Ishikawa (cell line): ENCODE results near the gene TRIO.

ENCODE experiments used
- CEBPB ChIP-seq: IDR thresholded peaks from 2 replicates; pipeline ENCODE4 v1.6.1; 2012
- CREB1 ChIP-seq: IDR thresholded peaks from 2 replicates; pipeline ENCODE4 v1.6.1; 2012; ENCODE audit warnings: low read depth
- EGR1 ChIP-seq: IDR thresholded peaks from 2 replicates; pipeline ENCODE4 v1.6.1; 2012
- EP300 ChIP-seq: IDR thresholded peaks from 2 replicates; pipeline ENCODE4 v1.6.1; 2012; ENCODE audit warnings: borderline replicate concordance
- FOXM1 ChIP-seq: IDR thresholded peaks from 2 replicates; pipeline ENCODE4 v1.6.1; 2012; ENCODE audit warnings: low read depth, borderline replicate concordance
- MAX ChIP-seq: IDR thresholded peaks from 2 replicates; pipeline ENCODE4 v1.6.1; 2012
- NFIC ChIP-seq: IDR thresholded peaks from 2 replicates; pipeline ENCODE4 v1.6.1; 2012
- RAD21 ChIP-seq: IDR thresholded peaks from 2 replicates; pipeline ENCODE4 v1.6.1; 2012; ENCODE audit warnings: low read depth
- REST ChIP-seq: IDR thresholded peaks from 2 replicates; pipeline ENCODE4 v1.6.1; 2012; ENCODE audit warnings: low read depth, mild to moderate bottlenecking
- TAF1 ChIP-seq: IDR thresholded peaks from 2 replicates; pipeline ENCODE4 v1.6.1; 2012; ENCODE audit warnings: low read depth, mild to moderate bottlenecking
- TCF12 ChIP-seq: IDR thresholded peaks from 2 replicates; pipeline ENCODE4 v1.6.1; 2012; ENCODE audit warnings: low read depth
- TEAD4 ChIP-seq: IDR thresholded peaks from 2 replicates; pipeline ENCODE4 v1.6.1; 2012
- USF1 ChIP-seq: IDR thresholded peaks from 2 replicates; pipeline ENCODE4 v1.6.1; 2012
- YY1 ChIP-seq: IDR thresholded peaks from 2 replicates; pipeline ENCODE4 v1.6.1; 2012; ENCODE audit warnings: low read depth
- ZBTB7A ChIP-seq: IDR thresholded peaks from 2 replicates; pipeline ENCODE4 v1.6.1; 2012; ENCODE audit warnings: low read depth

Gene TRIO

GRCh38 chr5:14362491-14362890 is 219.3 kb downstream of the TRIO start:
- TF ChIP-seq NFIC (no peak), YY1 (no peak), TEAD4 (no peak), TAF1 (no peak), CREB1 (no peak), MAX (no peak), FOXM1 (no peak), REST (no peak), EGR1 (no peak)

GRCh38 chr5:14364096-14364495 is 221.0 kb downstream of the TRIO start:
- TF ChIP-seq CREB1: no peak
- 0 out of 2 replicates have a peak, but pooled peaks have one; percentile 3 for TF ChIP-seq RAD21

- TF ChIP-seq RAD21 (peak; percentile 52), ZBTB7A (no peak)
Measured at GRCh38 chr5:14364576-14365472, 221.7 kb downstream of the TRIO start.

- TF ChIP-seq CREB1 (no peak), USF1 (no peak), FOXM1 (no peak), MAX (no peak), TCF12 (no peak), TAF1 (no peak), YY1 (no peak), EGR1 (no peak), EP300 (no peak), RAD21 (no peak), ZBTB7A (no peak), NFIC (no peak)
Measured at GRCh38 chr5:14365831-14366430, 222.8 kb downstream of the TRIO start.

GRCh38 chr5:14366763-14367162 is 223.6 kb downstream of the TRIO start:
- TF ChIP-seq REST: no peak
- TF ChIP-seq USF1: no peak
- TF ChIP-seq CEBPB: no peak
- no peak for TF ChIP-seq FOXM1
- no peak for TF ChIP-seq CREB1
- no peak for TF ChIP-seq TEAD4
- no peak for TF ChIP-seq YY1
- TF ChIP-seq ZBTB7A: no peak
- no peak for TF ChIP-seq RAD21
- no peak for TF ChIP-seq EGR1
- TF ChIP-seq TCF12: no peak
- TF ChIP-seq NFIC: no peak
- no peak for TF ChIP-seq MAX

GRCh38 chr5:14367364-14367763 is 224.2 kb downstream of the TRIO start:
- no peak for TF ChIP-seq EP300
- no peak for TF ChIP-seq NFIC
- TF ChIP-seq MAX: no peak
- no peak for TF ChIP-seq ZBTB7A
- TF ChIP-seq CEBPB: no peak
- TF ChIP-seq REST: no peak
- no peak for TF ChIP-seq RAD21
- TF ChIP-seq USF1: no peak
- no peak for TF ChIP-seq FOXM1
- TF ChIP-seq EGR1: no peak
- TF ChIP-seq TAF1: no peak
- no peak for TF ChIP-seq TEAD4
- no peak for TF ChIP-seq YY1
- TF ChIP-seq CREB1: no peak
